MCF 10A (cell line): Measurements from ENCODE around the gene PAFAH1B1. TPM values are rescaled to one million over a fixed set of nuclear protein-coding genes. Genes with fewer than 3 reads are reported as not detected.
"Not testable (repeated sequence)": the region's sequence is repeated elsewhere in the genome, so short reads cannot be mapped to it uniquely, and the experiment has no call there.

Experiments used
- BruUV-seq: library from RNA; stranded (reverse); fragments of 400-500 nt; replicated peaks from 2 replicates; lab custom pipeline; 2021; lab: Mats Ljungman, UMichigan
- CTCF ChIA-PET: fragments of 300-600 bp; sonication (Branson Sonifier 250); formaldehyde crosslinking; extraction: SDS; loops from one replicate; lab custom pipeline; 2021; ENCODE audit warnings: antibody characterized with exemption, inconsistent platforms; lab: Yijun Ruan, JAX
- POLR2A ChIA-PET: fragments of 300-600, 350-650 bp; sonication (Branson Sonifier 250); formaldehyde crosslinking; extraction: SDS; loops from one replicate; lab custom pipeline; 2020; ENCODE audit warnings: antibody characterized with exemption, inconsistent platforms; lab: Yijun Ruan, JAX
- DNase-seq: peaks from one replicate; pipeline ENCODE4 v3.0.0-alpha.2; 2018; ENCODE audit not compliant: unreplicated experiment
- H3K27ac Mint-ChIP-seq: one replicate; pipeline ENCODE4 v1.8.0; 2022; ENCODE audit warnings: mild to moderate bottlenecking, low read depth, mixed read lengths; ENCODE audit not compliant: unreplicated experiment
- H3K27me3 Mint-ChIP-seq: one replicate; pipeline ENCODE4 v1.8.0; 2022; ENCODE audit warnings: mixed read lengths; ENCODE audit not compliant: insufficient read depth, unreplicated experiment
- H3K36me3 Mint-ChIP-seq: one replicate; pipeline ENCODE4 v1.8.0; 2022; ENCODE audit warnings: mild to moderate bottlenecking, moderate library complexity, mixed read lengths; ENCODE audit not compliant: insufficient read depth, unreplicated experiment
- H3K4me1 Mint-ChIP-seq: one replicate; pipeline ENCODE4 v1.8.0; 2022; ENCODE audit warnings: mixed read lengths; ENCODE audit not compliant: insufficient read depth, unreplicated experiment
- H3K4me3 Mint-ChIP-seq: one replicate; pipeline ENCODE4 v1.8.0; 2022; ENCODE audit warnings: mild to moderate bottlenecking, moderate library complexity, mixed read lengths; ENCODE audit not compliant: unreplicated experiment
- H3K9me3 Mint-ChIP-seq: one replicate; pipeline ENCODE4 v1.8.0; 2022; ENCODE audit warnings: mixed read lengths; ENCODE audit not compliant: unreplicated experiment
- intact Hi-C: fragments of 100-400 bp; cut with micrococcal nuclease; formaldehyde crosslinking; loops from 2 replicates; pipeline ENCODE4 v1.14.1; 2022
- total RNA-seq: library from RNA; stranded (reverse); gene quantifications from 2 replicates; pipeline ENCODE4 v1.2.3, GENCODE V29; 2022
- TF ChIP-seq, protein P1 (sequence below): fragments of 200-600 bp; IDR thresholded peaks from one replicate; pipeline ENCODE4 v1.8.0; 2022; ENCODE audit warnings: antibody characterized with exemption, mild to moderate bottlenecking; ENCODE audit not compliant: unreplicated experiment

Gene PAFAH1B1
- total RNA-seq, 1 experiment from 2014 or later = 170 TPM

GRCh38 chr17:2637422-2637821 lies 44.0 kb downstream of the PAFAH1B1 start:
- no peaks in the 10 kb centered on the region for H3K27me3 Mint-ChIP-seq
- TF ChIP-seq, protein P1, sequence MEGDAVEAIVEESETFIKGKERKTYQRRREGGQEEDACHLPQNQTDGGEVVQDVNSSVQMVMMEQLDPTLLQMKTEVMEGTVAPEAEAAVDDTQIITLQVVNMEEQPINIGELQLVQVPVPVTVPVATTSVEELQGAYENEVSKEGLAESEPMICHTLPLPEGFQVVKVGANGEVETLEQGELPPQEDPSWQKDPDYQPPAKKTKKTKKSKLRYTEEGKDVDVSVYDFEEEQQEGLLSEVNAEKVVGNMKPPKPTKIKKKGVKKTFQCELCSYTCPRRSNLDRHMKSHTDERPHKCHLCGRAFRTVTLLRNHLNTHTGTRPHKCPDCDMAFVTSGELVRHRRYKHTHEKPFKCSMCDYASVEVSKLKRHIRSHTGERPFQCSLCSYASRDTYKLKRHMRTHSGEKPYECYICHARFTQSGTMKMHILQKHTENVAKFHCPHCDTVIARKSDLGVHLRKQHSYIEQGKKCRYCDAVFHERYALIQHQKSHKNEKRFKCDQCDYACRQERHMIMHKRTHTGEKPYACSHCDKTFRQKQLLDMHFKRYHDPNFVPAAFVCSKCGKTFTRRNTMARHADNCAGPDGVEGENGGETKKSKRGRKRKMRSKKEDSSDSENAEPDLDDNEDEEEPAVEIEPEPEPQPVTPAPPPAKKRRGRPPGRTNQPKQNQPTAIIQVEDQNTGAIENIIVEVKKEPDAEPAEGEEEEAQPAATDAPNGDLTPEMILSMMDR = no peak
- no peak overlapping the region for H3K4me3 Mint-ChIP-seq
- DNase-seq = no peak
- no peak overlapping the region for H3K27ac Mint-ChIP-seq
- H3K9me3 Mint-ChIP-seq = no peaks in the 10 kb centered on the region
- peaks cover 72% of the 10 kb centered on the region for H3K36me3 Mint-ChIP-seq
- H3K4me1 Mint-ChIP-seq = peaks cover 20% of the 10 kb centered on the region
- intact Hi-C loops = no loop called here
- POLR2A ChIA-PET = no interaction called here
- no TSS peak for BruUV-seq
- CTCF ChIA-PET = no interaction called here

DNA sequence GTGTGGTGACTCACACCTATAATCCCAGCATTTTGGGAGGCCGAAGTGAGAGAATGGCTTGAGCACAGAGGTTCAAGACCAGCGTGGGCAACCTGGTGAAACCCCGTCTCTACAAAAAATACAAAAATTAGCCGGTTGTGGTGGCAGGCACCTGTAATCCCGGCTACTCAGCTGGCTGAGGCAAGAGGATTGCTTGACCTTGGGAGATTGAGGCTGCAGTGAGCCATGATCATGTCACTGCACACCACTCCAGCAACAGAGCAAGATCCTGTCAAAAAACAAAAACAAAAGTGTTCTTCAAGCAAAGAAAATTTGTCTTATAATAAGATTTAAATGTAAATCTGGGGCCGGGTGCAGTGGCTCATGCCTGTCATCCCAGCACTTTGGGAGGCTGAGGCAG lies 51.5 kb downstream of the PAFAH1B1 start:
- Mint-ChIP-seq H3K27me3 (no peaks in the 10 kb centered on the region), H3K9me3 (no peaks in the 10 kb centered on the region), H3K4me3 (no peak overlapping the region), H3K36me3 (peaks cover 76% of the 10 kb centered on the region), H3K4me1 (no peaks in the 10 kb centered on the region), H3K27ac (no peak overlapping the region)
- TF ChIP-seq, protein P1 = no peak
- CTCF ChIA-PET = interaction anchor here (0.6 kb wide), 1 partner anchor 291 kb away, joined by 3 read pairs; no protein-coding TSS in a partner anchor
- POLR2A ChIA-PET = interaction anchor here (0.6 to 1.2 kb wide), 4 partner anchors 9 to 80 kb away, joined by 3 to 5 read pairs (median 4); no protein-coding TSS in a partner anchor
- DNase-seq = no peak
- intact Hi-C loops = no loop called here
- BruUV-seq = no TSS peak

GRCh38 chr17:2647957-2648356 lies 54.5 kb downstream of the PAFAH1B1 start:
- H3K9me3 Mint-ChIP-seq = no peaks in the 10 kb centered on the region
- H3K4me1 Mint-ChIP-seq = peaks cover 10% of the 10 kb centered on the region
- ChIA-PET POLR2A (no interaction called here), CTCF (no interaction called here)
- no TSS peak for BruUV-seq
- intact Hi-C loops = no loop called here
- H3K27me3 Mint-ChIP-seq = no peaks in the 10 kb centered on the region
- TF ChIP-seq, protein P1 = no peak
- DNase-seq = no peak
- no peak overlapping the region for H3K27ac Mint-ChIP-seq
- no peak overlapping the region for H3K4me3 Mint-ChIP-seq
- peaks cover 70% of the 10 kb centered on the region for H3K36me3 Mint-ChIP-seq

DNA sequence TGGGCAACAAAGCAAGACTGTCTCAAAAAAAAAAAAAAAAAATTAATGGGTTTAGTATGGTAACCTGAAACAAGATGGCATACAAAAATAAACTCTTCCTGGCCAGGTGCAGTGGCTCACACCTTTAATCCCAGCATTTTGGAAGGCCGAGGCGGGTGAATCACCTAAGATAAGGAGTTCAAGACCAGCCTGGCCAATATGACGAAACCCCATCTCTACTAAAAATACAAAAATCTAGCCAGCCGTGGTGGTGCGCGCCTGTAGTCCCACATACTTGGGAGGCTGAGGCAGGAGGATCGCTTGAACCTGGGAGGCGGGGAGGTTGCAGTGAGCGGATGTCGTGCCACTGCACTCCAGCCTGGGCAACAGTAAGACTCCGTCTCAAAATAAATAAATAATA lies 55.7 kb downstream of the PAFAH1B1 start:
- no TSS peak for BruUV-seq
- peaks cover 10% of the 10 kb centered on the region for H3K4me1 Mint-ChIP-seq
- H3K27me3 Mint-ChIP-seq = no peaks in the 10 kb centered on the region
- no peak for DNase-seq
- H3K9me3 Mint-ChIP-seq = no peaks in the 10 kb centered on the region
- H3K36me3 Mint-ChIP-seq = peaks cover 68% of the 10 kb centered on the region
- intact Hi-C loops = no loop called here
- H3K4me3 Mint-ChIP-seq = no peak overlapping the region
- TF ChIP-seq, protein P1 = no peak
- no peak overlapping the region for H3K27ac Mint-ChIP-seq
- POLR2A ChIA-PET = interaction anchor here (0.6 kb wide), 2 partner anchors 8 to 242 kb away, joined by 3 read pairs; no protein-coding TSS in a partner anchor
- CTCF ChIA-PET = interaction anchor here (0.6 kb wide), 1 partner anchor 68 kb away, joined by 3 read pairs; no protein-coding TSS in a partner anchor

DNA sequence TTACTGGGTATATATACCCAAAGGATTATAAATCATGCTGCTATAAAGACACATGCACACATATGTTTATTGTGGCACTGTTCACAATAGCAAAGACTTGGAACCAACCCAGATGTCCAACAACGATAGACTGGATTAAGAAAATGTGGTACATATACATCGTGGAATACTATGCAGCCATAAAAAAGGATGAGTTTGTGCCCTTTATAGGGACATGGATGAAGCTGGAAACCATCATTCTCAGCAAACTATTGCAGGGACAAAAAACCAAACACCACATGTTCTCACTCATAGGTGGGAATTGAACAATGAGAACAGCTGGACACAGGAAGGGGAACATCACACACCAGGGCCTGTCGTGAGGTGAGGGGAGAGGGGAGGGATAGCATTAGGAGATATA lies 59.5 kb downstream of the PAFAH1B1 start:
- not testable (repeated sequence) for H3K9me3 Mint-ChIP-seq

More for the DNA sequence above, 59.5 kb downstream of the PAFAH1B1 start:
- CTCF ChIA-PET, intact Hi-C loops, H3K27ac Mint-ChIP-seq, H3K4me3 Mint-ChIP-seq, DNase-seq, H3K27me3 Mint-ChIP-seq, BruUV-seq: not testable (repeated sequence)
- Mint-ChIP-seq H3K4me1 (peaks cover 15% of the 10 kb centered on the region), H3K36me3 (peaks cover 72% of the 10 kb centered on the region)
- POLR2A ChIA-PET = interaction anchor here (0.7 to 1.6 kb wide), 3 partner anchors 60 to 142 kb away, joined by 3 to 6 read pairs (median 5); partner anchors contain the start of genes METTL16 and PAFAH1B1
